ENCODE data around the gene XYLB.

Gene XYLB

DNA sequence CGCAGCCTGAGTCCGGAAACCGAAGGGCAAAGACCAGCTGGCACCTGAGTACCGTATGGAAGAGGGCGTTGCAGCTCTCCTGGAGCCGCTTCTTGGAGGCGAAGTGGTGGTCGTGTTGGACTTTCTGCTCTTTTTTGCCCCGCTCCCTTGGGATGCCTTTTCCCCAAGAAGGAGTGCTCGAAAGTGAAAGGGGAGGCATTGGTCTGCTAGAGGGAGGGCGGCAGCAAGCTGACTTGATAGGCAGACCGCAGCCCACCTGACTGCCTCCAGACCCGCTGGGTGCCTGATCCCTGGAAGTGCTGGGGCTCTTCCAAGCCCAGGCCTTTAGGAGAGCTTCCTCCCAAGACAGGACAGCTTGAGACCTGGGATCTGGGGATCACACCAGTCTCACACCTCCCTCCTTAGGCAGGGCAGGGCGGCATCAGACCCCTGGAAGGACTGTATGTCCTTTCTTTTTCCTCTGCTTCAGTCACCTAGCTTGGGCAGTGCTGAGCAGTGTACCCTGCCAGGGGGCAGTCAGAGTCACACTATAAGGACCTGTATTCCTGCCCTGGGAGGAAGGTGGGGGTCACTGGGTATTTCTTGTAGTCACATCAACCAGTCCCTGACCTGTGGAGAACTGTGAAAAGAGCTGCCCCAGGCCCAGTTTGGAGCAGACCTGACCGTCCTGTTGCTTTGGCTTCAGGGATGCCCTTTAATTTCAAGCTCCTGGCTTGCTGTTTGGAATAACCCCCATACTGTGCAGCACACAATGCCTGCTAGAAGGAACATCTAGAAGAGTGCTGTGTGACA lies 109.2 kb downstream of the XYLB start:
- no peak for DNase-seq

DNA sequence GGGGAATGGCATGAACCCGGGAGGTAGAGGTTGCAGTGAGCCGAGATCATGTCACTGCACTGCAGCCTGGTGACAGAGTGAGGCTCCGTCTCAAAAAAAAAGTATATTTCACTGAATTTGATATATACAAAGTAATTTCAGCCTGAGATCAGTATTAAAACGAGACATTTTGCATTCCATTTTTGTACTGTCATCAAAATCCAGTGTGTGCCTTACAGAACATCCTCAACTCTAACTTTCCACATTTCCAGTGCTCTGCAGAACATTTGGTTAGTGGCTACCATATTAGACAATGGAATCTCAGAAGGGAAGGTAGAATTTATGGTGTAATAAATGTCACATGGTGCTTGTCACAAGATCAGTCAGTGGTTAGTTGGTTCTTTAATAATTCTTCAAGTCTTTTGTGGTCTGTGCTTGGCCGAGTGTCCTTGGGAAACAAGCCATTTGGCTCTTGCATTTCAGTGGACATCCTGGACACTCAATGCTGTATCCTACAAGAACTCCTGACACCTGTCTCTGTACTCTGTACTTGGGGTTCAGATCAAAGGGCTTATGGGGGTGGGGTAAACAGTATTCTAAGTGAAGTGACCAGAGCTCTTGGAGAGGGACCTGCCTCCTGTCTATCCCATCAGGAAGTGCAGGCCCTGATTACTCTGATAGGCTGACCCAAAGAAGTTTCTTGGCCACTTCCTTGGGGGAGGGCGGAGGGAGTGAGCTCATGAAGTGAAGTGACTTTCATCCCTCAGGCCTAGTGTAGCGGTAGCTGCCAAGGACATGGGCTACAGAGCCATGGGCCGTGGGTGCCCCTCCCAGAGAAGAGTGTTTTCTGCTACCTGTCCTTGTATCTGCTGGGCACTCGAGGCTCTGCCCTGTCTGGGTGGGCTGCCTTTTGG lies 110.8 kb downstream of the XYLB start:
- no peak for DNase-seq

DNA sequence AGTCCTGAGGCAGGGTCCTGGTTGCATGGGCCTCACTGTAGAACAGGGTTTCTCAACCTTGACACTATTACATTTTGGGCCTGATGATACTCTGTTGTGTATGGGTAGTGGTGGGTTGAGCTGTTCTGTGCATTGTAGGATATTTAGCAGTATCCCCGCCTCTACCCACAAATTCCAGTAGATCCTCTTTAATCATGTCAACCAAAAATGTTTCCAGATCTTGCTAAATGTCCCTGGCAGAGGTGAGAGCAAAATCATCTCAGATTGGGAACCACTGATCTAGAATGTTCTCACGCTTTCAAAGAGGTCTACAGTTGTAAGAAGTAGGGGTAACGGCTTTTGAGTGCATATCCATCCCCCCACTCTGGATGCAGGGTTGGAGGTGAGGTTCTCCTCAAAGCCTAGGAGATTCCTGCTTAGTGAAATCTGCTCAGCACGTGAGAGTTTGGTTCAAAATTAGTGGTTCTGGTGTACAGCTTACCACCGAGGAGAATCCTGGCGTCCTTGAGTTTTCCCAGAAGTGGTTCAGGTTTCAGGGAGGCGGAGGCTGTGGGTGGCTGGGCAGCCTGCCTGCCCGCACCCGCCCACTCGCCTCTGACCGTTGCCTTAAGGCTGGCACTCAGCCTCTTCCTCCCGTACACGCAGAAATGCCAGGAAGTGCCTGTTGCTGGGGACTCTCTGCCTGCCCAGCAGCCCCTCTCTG lies 112.4 kb downstream of the XYLB start:
- DNase-seq, result no peak

DNA sequence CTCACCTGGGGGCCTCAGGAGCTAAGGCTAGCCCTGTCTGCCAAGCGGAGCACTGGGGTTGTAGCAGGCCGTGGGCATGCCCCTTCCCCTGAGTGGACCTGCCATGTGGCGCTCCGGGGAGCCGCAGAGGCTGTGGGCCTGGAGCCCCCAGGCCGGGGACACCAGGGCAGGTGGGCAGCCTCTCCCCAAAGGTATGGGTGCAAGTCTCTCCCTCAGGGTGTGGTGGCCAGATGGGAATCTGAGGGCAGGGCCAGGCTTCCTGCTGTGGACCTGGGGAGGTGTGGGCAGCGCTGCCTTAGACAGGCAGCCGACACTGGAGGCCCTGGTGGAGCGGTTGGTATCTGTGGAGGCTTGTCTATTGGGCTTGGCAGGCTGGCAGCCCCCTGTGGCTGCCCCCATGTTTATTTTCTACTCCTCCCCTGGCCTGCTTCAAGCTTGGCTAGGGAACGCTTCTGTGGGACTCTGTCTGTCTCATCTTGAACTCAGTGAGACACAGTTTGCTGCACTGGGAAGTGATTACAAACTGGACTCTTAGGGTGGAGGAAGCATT lies 113.0 kb downstream of the XYLB start:
- no peak for DNase-seq

DNA sequence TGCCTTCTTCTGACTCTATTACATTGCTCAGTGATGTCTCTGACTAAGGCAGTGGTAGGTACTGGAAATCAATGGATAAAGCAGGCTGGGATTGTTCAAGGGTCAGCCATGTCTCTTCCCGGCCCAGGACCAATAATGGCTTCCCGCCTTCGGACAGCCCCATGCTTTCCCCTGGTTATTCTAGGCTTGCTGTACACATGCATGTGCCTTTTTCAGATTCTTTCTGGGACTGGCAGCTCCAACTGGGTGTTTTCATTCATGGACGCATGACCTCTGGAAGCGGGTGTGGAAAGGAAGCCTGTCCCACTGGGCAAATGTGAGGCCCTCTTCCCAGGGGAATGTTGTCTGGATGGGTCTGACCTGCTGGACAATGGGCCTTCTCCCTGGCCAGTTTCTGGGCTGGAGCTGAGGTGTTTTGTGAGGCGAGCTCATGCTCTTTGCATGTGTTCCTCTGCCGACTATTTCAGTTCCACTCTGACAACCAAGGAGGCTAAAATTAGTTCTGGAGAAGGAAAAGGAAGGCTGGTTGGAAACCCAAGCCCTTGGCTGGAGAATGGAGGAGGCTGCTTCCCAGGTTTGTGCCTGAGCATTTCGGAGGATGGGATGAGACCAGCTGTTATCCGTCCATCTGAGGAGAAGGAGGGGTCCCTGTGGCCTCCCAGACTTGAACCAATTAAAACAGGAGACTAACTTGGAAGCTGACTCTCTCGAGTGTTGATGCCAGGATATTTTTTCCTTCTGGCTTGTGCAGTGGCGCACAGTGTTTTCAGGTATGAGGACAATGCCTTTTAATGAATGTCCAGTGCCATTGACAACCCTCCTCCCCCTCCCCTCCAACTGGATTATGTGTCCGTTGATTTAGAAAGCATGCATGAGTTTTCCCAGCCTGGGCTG lies 114.0 kb downstream of the XYLB start:
- no peak for DNase-seq
